Measurements from ENCODE around the gene RPS2.
"Not testable (repeated sequence)": the region's sequence is repeated elsewhere in the genome, so short reads cannot be mapped to it uniquely, and the experiment has no call there.

RPS2 gene

GRCh38 chr16:1941162-1942046, 23.2 kb downstream of the RPS2 start:
- DNase-seq: no peak

- DNase-seq: no peak
Observed at GRCh38 chr16:1940273-1941161, 24.1 kb downstream of the RPS2 start.

GRCh38 chr16:1939833-1940232, 24.8 kb downstream of the RPS2 start:
- not testable (repeated sequence) for DNase-seq

- no peak for DNase-seq
Observed at GRCh38 chr16:1938910-1939309, 25.7 kb downstream of the RPS2 start.

- DNase-seq: peak; percentile 55
Observed at GRCh38 chr16:1938316-1938715, 26.3 kb downstream of the RPS2 start.

- DNase-seq: no peak
Observed at GRCh38 chr16:1936945-1937479, 27.6 kb downstream of the RPS2 start.

GRCh38 chr16:1933097-1933661, 31.4 kb downstream of the RPS2 start:
- DNase-seq: no peak

GRCh38 chr16:1932050-1933028, 32.3 kb downstream of the RPS2 start:
- no peak for DNase-seq

GRCh38 chr16:1930338-1930720, 34.3 kb downstream of the RPS2 start:
- DNase-seq: no peak

- DNase-seq: peak; percentile 89
Observed at GRCh38 chr16:1929578-1930337, 34.9 kb downstream of the RPS2 start.

GRCh38 chr16:1929105-1929504, 35.5 kb downstream of the RPS2 start:
- DNase-seq: peak; percentile 53

GRCh38 chr16:1926271-1926670, 38.4 kb downstream of the RPS2 start:
- no peak for DNase-seq

- no peak for DNase-seq
Observed at GRCh38 chr16:1924095-1924494, 40.5 kb downstream of the RPS2 start.

GRCh38 chr16:1923299-1924034, 41.2 kb downstream of the RPS2 start:
- DNase-seq: peak; percentile 52

GRCh38 chr16:1922357-1922756, 42.3 kb downstream of the RPS2 start:
- DNase-seq: no peak

GRCh38 chr16:1920727-1921171, 43.9 kb downstream of the RPS2 start:
- DNase-seq: peak; percentile 73

- not testable (repeated sequence) for DNase-seq
Observed at GRCh38 chr16:1920122-1920521, 44.5 kb downstream of the RPS2 start.

GRCh38 chr16:1919327-1919998, 45.2 kb downstream of the RPS2 start:
- no peak for DNase-seq

Data from hematopoietic multipotent progenitor cell treated with erythropoietin and hydrocortisone succinate and interleukin-3 and kit ligand, for 6 days (in vitro differentiated cells).